Aorta (tissue), 5 donors: ENCODE results near the gene PAX7. TPM values are rescaled to one million over a fixed set of nuclear protein-coding genes. Genes with fewer than 3 reads are reported as not detected.

ENCODE experiments used
- ATAC-seq: fragments of 200-7000 bp; cut with Tn5 transposase; one replicate; pipeline ENCODE4 v1.9.1; 2022; ENCODE audit warnings: moderate library complexity; ENCODE audit not compliant: low FRiP score
- DNase-seq, 2 donors: peaks; one replicate each; pipeline ENCODE4 v3.0.0-alpha.2; 2020
- H3K27ac ChIP-seq, 2 donors: one replicate each; pipeline ENCODE4 v1.5.1; 2013; ENCODE audit warnings: low read length in 2 of 2, mild to moderate bottlenecking in 2 of 2, moderate library complexity in 2 of 2, control low read depth in 1 of 2, inconsistent platforms in 1 of 2, low read depth in 1 of 2
- H3K27me3 ChIP-seq, 2 donors: one replicate each; pipeline ENCODE4 v1.6.1; 2013; ENCODE audit warnings: control low read depth in 1 of 2, low read length in 1 of 2, mild to moderate bottlenecking in 1 of 2, moderate library complexity in 1 of 2; ENCODE audit not compliant: insufficient read depth in 2 of 2, control insufficient read depth in 1 of 2
- H3K36me3 ChIP-seq, 2 donors: one replicate each; pipeline ENCODE4 v1.6.1; 2013; ENCODE audit warnings: control low read depth in 1 of 2, low read length in 1 of 2, mild to moderate bottlenecking in 1 of 2; ENCODE audit not compliant: insufficient read depth in 2 of 2, control insufficient read depth in 1 of 2
- H3K4me1 ChIP-seq, 2 donors: one replicate each; pipeline ENCODE4 v1.6.1; 2013; ENCODE audit warnings: low read length in 2 of 2, control low read depth in 1 of 2, mild to moderate bottlenecking in 1 of 2, moderate library complexity in 1 of 2; ENCODE audit not compliant: insufficient read depth in 2 of 2, control insufficient read depth in 1 of 2
- H3K4me3 ChIP-seq, 2 donors: one replicate each; pipeline ENCODE4 v1.5.1; 2013; ENCODE audit warnings: low read length in 2 of 2, control low read depth in 1 of 2, mild to moderate bottlenecking in 1 of 2
- H3K9me3 ChIP-seq: one replicate; pipeline ENCODE4 v1.6.1; 2013; ENCODE audit warnings: mild to moderate bottlenecking, low read length; ENCODE audit not compliant: control insufficient read depth
- WGBS, 2 donors: extraction: QIAGEN DNeasy Blood & Tissue Kit; methylation state at CpG; one replicate each; pipeline ENCODE4 v1.1.7; 2013; 5-methylcytosine and 5-hydroxymethylcytosine counted together
- intact Hi-C, 2 donors: fragments of 100-400 bp; cut with DNase I; formaldehyde crosslinking; loops; one replicate each; pipeline versions ENCODE4 v1.14.2 to v1.15.0; 2022
- polyA plus RNA-seq, 2 donors: library from polyadenylated mRNA; stranded (reverse); fragments of 200-250 nt; gene quantifications; one replicate each; pipeline ENCODE4 v1.2.3, GENCODE V29; 2013
- total RNA-seq, 2 donors: library from RNA; stranded (reverse); fragmentation: NEBNext Ultra II Directional; extraction: Animal tissue kit (Norgen Biotek cat#: 25700); gene quantifications; one replicate each; pipeline ENCODE4 v1.2.1, GENCODE V29; 2021
- donor health status: healthy with polysubstance abuse.
- donor health status: Bipolar disorder and iron deficiency.
- donor health status: DM: no; HTN: no; CAD: no.
- donor health status: DM: no; HTN: no; CAD: no.
- donor health status: DM: yes; HTN: yes; CAD: no.

PAX7 gene
- total and polyA plus RNA-seq, 4 donors, result not detected

DNA sequence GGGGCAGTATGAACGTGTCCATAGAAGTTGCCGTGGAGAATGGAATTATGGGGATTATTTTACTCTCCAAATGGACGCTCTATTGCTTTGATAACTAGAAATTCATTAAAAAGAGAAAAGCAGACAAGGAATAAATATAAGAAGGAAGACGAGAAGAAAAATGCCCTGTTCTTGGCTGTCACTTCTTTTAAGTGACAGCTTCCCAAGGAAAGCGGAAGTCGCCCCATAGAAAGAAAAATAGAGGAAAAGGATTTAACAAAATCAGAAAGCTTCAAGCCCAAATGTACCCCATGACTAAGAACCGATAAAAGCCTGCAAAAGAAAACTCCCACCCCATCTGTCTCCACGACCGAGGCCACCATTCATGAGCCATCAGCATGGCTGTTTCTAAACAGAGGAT lies 143.1 kb downstream of the PAX7 start:
- Histone ChIP-seq H3K4me3 (no peak overlapping the region), H3K27me3 (no peaks in the 10 kb centered on the region), H3K36me3 (no peaks in the 10 kb centered on the region), H3K4me1 (no peaks in the 10 kb centered on the region), H3K9me3 (no peaks in the 10 kb centered on the region), H3K27ac (no peak overlapping the region)
- DNase-seq (no peak), ATAC-seq (no peak)
- intact Hi-C loops, result no loop called here
- WGBS, 2 donors, result 71 to 77% methylated on average over 9 of the region's 9 CpGs

DNA sequence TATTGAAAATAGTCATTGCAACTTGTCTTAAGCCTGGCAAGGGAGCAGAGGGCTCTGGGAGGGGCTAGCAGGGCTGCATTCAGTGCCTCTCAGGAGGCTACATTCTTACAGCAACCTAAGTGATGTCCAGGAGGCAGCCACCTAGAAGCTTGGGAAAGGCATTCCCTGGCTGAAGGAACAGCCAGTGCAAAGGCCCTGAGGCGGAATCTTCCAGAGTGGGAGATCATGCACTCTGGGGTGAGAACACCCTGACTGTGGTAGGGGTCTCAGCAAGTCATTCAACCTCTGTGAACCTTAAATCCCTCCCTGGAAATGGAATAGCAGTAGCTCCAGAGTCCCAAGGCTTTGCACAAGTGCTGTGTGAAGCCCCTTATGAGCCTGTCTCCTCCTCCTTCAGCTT lies 144.7 kb downstream of the PAX7 start:
- Histone ChIP-seq H3K4me3 (no peak overlapping the region), H3K36me3 (no peaks in the 10 kb centered on the region), H3K27me3 (no peaks in the 10 kb centered on the region), H3K9me3 (no peaks in the 10 kb centered on the region), H3K27ac (no peak overlapping the region), H3K4me1 (no peaks in the 10 kb centered on the region)
- WGBS, 2 donors, result 80 to 93% methylated on average over 1 of the region's 1 CpG
- DNase-seq (no peak), ATAC-seq (no peak)
- intact Hi-C loops, result no loop called here

DNA sequence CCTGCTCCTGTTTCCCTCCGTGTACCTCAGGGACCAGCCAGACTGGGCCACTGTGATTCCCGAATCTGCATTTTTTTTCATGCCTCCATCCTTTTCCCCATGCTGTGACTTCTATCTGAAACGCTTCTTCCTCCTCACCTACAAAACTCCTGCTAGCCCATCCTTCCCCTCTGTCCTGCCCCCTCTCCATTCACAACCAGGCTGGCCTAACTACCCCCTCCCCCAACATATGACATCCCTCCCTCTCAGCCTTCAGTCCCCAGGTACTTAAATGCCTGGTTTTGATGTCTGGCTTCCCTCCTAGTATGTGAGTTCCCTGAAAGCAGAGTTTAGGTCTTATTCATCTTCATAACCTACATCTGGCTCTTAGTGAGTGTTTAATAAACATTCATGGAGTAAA lies 146.1 kb downstream of the PAX7 start:
- 71 to 72% methylated on average over 3 of the region's 3 CpGs for WGBS, 2 donors
- Histone ChIP-seq H3K27me3 (no peaks in the 10 kb centered on the region), H3K36me3 (no peaks in the 10 kb centered on the region), H3K9me3 (no peaks in the 10 kb centered on the region), H3K27ac (no peak overlapping the region), H3K4me1 (no peaks in the 10 kb centered on the region), H3K4me3 (no peak overlapping the region)
- no peak for DNase-seq
- ATAC-seq, result no peak
- intact Hi-C loops, result no loop called here

DNA sequence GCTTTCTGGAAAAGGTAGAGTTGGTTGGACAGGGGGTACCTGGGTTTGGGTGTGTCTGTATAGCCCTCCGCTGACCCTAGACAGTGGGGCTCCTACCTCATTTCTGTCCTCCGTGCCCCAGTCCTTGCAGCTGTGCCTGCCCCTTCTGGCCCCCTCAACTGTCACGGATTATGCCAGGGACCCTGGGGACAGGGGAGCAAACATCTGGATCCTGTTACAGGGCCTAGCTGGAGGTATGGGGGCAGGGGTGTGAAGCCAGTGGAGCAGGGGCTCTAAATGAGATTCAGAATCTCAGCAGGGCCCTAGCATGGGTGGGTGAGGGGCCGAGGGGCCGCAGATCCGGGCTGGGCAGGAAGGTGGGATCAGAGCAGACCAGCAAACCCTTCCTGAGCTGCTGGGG lies 147.8 kb downstream of the PAX7 start:
- H3K4me1 ChIP-seq, result no peaks in the 10 kb centered on the region
- H3K9me3 ChIP-seq, result no peaks in the 10 kb centered on the region
- WGBS, 2 donors, result 63 to 64% methylated on average over 6 of the region's 6 CpGs
- no peak overlapping the region for H3K27ac ChIP-seq
- ATAC-seq, result no peak
- no peaks in the 10 kb centered on the region for H3K27me3 ChIP-seq
- no peak for DNase-seq
- no peak overlapping the region for H3K4me3 ChIP-seq
- H3K36me3 ChIP-seq, result no peaks in the 10 kb centered on the region
- intact Hi-C loops, result no loop called here

DNA sequence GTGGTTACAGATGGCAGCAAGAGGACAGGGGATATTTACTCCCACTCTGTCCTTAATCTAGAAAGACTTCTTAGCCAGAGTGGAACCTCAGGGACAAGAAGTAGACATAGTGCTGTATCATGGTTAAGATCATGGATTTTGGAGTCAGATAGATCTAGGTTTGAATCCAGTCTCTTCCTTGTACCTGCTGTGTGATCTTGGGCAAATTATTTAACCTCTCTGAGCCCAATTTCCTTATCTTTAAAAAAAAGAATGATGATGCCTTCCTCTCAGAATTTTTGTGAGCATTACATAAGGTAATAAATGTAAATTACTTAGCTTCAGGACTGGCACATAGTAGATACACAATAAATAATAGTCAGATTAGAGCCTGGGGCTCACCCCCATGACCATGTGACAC lies 150.4 kb downstream of the PAX7 start:
- no peak overlapping the region for H3K4me3 ChIP-seq
- H3K27me3 ChIP-seq, result no peaks in the 10 kb centered on the region
- H3K9me3 ChIP-seq, result no peaks in the 10 kb centered on the region
- intact Hi-C loops, result no loop called here
- H3K27ac ChIP-seq, result no peak overlapping the region
- no peak for ATAC-seq
- DNase-seq, result no peak
- no peaks in the 10 kb centered on the region for H3K36me3 ChIP-seq
- no peaks in the 10 kb centered on the region for H3K4me1 ChIP-seq

DNA sequence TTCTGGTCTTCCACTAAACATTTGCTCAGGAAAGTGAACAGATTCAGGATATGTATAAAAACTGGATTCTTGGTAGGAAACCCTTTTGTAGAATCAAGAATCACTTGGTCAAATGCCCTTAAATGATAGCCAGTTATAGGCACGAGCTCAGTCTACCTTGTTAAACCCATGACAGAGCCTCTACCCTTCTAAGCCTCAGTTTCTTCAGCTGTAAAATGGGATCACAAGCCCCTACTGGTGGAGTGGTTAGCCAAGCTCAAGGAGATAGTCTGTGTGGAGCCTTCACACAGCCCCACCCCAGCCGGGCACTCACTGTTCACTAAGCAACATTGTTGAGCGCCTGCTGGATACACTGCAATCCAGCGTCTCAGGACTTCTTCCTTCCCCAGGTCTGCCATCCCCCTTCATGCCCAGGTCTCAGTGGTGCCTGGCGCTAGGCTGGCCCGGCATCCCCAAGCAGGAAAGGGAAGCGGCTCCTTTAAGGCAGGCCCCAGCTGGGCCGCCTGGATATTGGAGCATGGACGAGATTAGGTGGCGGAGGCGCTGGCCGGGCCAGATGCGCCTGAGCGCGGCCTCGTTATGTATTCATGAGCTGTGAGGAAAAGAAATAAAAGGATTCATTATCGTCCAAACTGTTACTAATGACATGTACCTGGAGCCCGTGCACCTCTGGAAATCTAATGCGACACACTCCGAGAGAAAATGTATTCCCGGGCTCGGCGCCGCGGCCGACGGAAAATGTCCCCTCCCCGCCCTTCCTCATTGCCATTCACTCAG lies 153.2 kb downstream of the PAX7 start:
- Histone ChIP-seq H3K27me3 (no peaks in the 10 kb centered on the region), H3K27ac (no peak overlapping the region), H3K4me3 (no peak overlapping the region), H3K9me3 (no peaks in the 10 kb centered on the region), H3K36me3 (no peaks in the 10 kb centered on the region), H3K4me1 (no peaks in the 10 kb centered on the region)
- DNase-seq (no peak), ATAC-seq (no peak)
- whole genome bisulfite sequencing, 2 donors, result 34 to 88% methylated on average over 28 of the region's 28 CpGs
- intact Hi-C loops, result no loop called here

DNA sequence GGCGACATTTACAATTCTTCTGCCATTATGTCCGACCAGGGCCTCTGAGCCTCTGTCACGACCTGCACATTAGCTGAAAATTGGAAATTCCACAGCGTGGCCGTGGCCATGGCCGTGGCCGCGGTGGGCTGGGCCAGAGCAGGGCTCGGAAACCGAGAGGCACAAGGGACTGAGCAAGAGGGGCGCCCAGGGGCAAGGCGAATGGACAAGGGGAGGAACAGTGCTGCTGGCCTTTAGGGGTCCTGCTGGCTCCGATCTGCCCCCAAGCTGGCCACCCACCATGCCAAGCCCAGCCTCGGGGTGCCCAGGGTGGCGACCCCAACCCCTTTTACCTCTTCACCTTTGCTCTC lies 153.8 kb downstream of the PAX7 start:
- intact Hi-C loops, result no loop called here
- H3K4me1 ChIP-seq, result no peaks in the 10 kb centered on the region
- ATAC-seq (no peak), DNase-seq (no peak)
- no peaks in the 10 kb centered on the region for H3K36me3 ChIP-seq
- H3K27me3 ChIP-seq, result no peaks in the 10 kb centered on the region
- H3K27ac ChIP-seq, result no peak overlapping the region
- no peak overlapping the region for H3K4me3 ChIP-seq
- 52 to 85% methylated on average over 14 to 15 of the region's 15 CpGs for WGBS, 2 donors
- H3K9me3 ChIP-seq, result no peaks in the 10 kb centered on the region

DNA sequence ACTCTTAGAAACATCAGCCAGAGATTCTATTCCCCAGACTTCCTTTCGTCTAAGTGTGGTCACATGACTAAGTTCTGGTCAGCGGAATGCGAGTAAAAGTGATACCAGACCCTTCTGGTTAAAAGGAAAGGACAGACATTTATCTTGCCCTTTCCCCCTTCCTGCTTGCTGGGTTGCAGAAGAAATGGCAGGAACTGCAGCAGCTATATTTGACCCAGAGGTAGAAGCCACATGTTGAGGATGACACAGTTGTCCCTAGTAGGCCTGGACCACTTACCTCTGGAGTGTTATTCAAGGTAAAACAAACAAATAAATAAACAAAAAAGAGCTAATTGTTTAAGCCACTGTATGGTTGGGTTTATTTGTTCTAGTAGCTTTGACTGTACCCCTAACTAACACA lies 155.5 kb downstream of the PAX7 start:
- no peaks in the 10 kb centered on the region for H3K27me3 ChIP-seq
- ATAC-seq, result no peak
- H3K36me3 ChIP-seq, result no peaks in the 10 kb centered on the region
- WGBS, 2 donors, result 87 to 98% methylated on average over 3 of the region's 3 CpGs
- no peak overlapping the region for H3K27ac ChIP-seq
- H3K9me3 ChIP-seq, result no peaks in the 10 kb centered on the region
- no peak overlapping the region for H3K4me3 ChIP-seq
- no peaks in the 10 kb centered on the region for H3K4me1 ChIP-seq
- intact Hi-C loops, result no loop called here
- no peak for DNase-seq

DNA sequence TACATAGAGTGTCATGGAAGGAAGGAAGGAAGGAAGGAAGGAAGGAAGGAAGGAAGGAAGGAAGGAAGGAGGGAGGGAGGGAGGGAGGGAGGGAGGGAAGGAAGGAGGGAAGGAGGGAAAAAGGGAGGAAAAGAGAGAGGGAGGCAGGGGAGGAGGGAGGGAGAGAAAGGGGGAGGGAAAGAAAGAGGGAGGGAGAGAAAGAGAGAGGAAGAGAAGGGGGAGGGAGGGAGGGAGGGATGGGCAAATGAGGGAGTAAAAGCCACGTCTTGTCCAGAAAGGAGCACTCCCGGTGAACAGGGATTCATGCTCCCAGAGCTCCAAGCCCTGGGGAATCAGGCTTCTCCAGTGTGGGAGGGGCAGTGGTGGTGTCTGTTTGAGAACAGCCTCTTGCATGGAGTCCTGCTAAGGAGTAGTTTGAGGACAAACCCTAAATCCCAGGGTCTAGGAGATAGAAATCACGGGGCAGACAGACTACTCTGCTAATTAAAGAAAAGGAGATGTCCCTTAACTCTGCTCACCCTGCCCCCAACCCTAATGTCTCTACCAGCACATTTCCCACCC lies 157.3 kb downstream of the PAX7 start:
- 37 to 43% methylated on average over 3 of the region's 3 CpGs for WGBS, 2 donors
- no peak for DNase-seq
- no peak for ATAC-seq
- Histone ChIP-seq H3K4me3 (no peak overlapping the region), H3K36me3 (no peaks in the 10 kb centered on the region), H3K9me3 (peaks cover 7% of the 10 kb centered on the region), H3K27ac (no peak overlapping the region), H3K27me3 (no peaks in the 10 kb centered on the region), H3K4me1 (no peaks in the 10 kb centered on the region)
- intact Hi-C loops, result no loop called here
